D341Med (cell line): Measurements from ENCODE around the gene DYNC2H1.
A peak's percentile ranks its signal among the peaks of the same experiment; 100 is the strongest.

Source experiments
- DNase-seq: peaks from one replicate; pipeline ENCODE4 v3.0.0; 2012; ENCODE audit warnings: low spot score

Gene DYNC2H1, protein sequence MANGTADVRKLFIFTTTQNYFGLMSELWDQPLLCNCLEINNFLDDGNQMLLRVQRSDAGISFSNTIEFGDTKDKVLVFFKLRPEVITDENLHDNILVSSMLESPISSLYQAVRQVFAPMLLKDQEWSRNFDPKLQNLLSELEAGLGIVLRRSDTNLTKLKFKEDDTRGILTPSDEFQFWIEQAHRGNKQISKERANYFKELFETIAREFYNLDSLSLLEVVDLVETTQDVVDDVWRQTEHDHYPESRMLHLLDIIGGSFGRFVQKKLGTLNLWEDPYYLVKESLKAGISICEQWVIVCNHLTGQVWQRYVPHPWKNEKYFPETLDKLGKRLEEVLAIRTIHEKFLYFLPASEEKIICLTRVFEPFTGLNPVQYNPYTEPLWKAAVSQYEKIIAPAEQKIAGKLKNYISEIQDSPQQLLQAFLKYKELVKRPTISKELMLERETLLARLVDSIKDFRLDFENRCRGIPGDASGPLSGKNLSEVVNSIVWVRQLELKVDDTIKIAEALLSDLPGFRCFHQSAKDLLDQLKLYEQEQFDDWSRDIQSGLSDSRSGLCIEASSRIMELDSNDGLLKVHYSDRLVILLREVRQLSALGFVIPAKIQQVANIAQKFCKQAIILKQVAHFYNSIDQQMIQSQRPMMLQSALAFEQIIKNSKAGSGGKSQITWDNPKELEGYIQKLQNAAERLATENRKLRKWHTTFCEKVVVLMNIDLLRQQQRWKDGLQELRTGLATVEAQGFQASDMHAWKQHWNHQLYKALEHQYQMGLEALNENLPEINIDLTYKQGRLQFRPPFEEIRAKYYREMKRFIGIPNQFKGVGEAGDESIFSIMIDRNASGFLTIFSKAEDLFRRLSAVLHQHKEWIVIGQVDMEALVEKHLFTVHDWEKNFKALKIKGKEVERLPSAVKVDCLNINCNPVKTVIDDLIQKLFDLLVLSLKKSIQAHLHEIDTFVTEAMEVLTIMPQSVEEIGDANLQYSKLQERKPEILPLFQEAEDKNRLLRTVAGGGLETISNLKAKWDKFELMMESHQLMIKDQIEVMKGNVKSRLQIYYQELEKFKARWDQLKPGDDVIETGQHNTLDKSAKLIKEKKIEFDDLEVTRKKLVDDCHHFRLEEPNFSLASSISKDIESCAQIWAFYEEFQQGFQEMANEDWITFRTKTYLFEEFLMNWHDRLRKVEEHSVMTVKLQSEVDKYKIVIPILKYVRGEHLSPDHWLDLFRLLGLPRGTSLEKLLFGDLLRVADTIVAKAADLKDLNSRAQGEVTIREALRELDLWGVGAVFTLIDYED (N-terminal part only)

GRCh38 chr11:103108933-103109817, at the start of gene DYNC2H1:
TSS of gene DYNC2H1 (plus strand) at chr11:103109426. CDS start at chr11:103109575, 149 bp downstream.
- DNase-seq, result peak; percentile 96

DNA sequence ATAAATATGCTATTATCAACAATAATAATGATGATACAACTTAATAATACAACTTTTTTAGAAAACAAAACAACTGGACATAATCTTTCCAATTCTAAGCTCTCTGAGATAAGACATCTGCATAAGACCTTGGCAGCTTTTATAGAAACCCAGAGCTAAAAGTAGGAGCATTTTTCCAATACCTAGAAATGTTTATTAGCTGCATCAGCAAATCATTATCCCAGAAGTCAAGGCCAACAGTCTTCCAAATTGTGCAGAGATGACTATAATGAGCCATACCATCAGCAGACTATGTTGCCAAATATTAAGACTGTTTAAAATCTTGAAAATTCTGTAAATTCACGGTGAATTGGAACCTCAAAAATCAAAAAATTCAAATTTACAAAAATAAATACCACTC, 47.6 kb upstream of the DYNC2H1 start:
- DNase-seq, result no peak

- DNase-seq, result no peak
Observed at GRCh38 chr11:103067118-103067517, 42.1 kb upstream of the DYNC2H1 start.

GRCh38 chr11:103069367-103069766, 39.9 kb upstream of the DYNC2H1 start:
- no peak for DNase-seq

GRCh38 chr11:103070142-103070541, 39.1 kb upstream of the DYNC2H1 start:
- DNase-seq, result no peak

DNA sequence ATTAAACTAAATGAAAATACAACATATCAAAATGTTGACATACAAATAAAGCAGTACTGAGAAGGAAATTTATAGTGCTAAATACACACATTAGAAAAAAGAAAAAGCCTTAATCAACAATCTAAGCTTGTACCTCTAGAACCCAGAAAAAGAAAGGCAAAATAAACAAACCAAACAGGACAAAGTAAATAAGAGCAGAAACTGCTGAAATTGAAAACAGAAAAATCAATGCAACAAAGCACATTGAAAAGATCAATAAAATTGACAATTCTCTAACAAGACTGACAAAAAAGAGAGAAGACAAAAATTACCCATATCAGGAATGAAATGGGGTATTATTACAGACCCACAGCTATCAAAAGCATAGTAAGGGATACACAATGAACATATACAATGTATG, 38.2 kb upstream of the DYNC2H1 start:
- no peak for DNase-seq

DNA sequence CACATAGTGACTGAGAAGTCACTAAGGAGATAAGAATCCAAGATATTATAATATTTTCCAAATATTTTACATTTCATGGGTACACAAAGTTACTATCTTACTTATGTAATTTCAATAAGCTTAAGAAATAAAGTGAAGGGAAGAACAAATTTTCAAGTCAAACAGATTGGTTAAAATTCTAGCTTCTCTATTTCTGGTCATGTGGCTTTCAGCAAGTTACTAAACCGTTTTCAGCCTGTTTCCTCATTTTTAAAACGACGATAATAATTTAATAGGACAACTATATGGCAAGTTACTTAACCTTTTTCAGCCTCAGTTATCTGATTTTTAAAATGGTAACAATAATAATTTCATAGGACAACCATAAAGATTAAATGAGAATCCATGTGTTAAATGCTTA, 32.9 kb upstream of the DYNC2H1 start:
- DNase-seq, result no peak

- DNase-seq, result no peak
Observed at GRCh38 chr11:103077554-103077953, 31.7 kb upstream of the DYNC2H1 start.

GRCh38 chr11:103078710-103079109, 30.5 kb upstream of the DYNC2H1 start:
- DNase-seq, result no peak

DNA sequence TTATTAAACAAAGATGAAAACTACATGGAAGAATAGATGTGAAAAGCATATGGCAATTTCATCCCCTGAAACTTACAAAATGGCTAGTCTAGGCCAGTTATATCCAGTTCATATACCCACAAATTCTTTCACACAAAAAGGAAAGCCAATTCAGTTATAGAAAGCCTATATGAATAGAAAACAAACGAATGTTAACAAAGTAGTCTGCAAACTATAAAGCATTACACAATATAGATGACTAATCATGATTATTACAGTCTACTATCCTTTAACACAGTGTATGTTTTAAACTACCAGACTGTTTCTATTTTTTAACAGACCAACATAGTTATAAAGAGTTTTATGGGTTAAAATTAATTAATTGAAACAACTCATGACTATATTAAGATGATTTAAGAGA, 29.4 kb upstream of the DYNC2H1 start:
- no peak for DNase-seq

DNA sequence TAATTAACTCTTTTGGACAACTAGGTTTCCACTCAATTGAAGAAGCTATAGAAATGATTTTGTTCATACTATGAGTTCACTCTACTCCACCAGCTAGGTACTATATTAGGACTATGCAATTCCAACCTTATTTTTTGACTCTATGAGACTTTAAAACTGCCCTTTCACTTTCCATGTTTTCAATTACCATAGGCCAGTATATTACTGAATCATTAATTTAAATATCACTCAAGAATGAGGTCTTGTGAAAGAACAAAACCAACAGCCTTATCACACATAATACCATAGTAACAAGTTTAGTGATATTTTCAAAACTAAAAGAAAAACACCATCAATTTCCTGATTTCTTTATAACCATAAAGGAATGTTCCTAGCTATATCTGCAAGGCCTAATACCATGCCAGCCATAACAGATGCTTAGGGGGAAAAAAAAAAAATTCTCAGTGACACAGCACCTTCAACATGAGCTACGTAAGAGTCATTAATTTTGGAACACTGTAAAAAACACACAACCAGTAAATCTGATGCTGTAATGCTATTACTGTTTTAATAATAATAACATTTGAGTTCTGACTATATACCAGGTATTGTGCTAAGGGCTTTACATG, 23.4 kb upstream of the DYNC2H1 start:
- no peak for DNase-seq

GRCh38 chr11:103086461-103086860, 22.8 kb upstream of the DYNC2H1 start:
- DNase-seq, result no peak

- peak; percentile 65 for DNase-seq
Observed at GRCh38 chr11:103091064-103091800, 18.0 kb upstream of the DYNC2H1 start.

GRCh38 chr11:103091801-103092524, 17.3 kb upstream of the DYNC2H1 start, which contains the start of gene DCUN1D5:
TSS of gene DCUN1D5 (minus strand) at chr11:103092160. CDS start at chr11:103091872, 288 bp downstream.
- DNase-seq, result peak; percentile 96

- no peak for DNase-seq
Observed at GRCh38 chr11:103097279-103097678, 11.9 kb upstream of the DYNC2H1 start.

DNA sequence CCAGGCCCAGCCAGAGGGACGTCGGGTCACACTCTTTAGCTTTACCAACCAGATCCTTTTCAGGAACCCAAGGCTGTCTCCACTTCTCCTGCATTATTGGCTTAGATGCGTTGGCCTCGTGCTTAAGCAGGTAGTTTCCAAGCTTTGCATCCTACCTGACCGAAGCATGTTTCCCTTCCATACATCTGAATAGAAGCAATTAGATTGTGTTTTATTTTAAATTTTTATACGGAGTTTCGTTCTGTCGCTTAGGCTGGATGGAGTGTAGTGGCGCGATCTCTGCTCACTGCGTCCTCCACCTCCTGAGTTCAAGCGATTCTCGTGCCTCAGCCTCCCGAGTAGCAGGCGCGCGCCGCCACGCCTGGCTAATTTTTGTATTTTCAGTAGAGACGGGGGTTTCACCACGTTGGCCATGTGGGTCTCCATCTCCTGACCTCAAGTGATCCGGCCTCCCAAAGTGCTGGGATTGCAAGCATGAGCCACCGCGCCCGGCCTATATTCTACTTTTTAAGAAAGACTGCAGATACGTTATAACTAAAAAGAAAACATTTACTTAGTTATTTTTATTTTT, 677 bp downstream of the DYNC2H1 start:
- no peak for DNase-seq

GRCh38 chr11:103110391-103110790, 1.2 kb downstream of the DYNC2H1 start:
- no peak for DNase-seq

DNA sequence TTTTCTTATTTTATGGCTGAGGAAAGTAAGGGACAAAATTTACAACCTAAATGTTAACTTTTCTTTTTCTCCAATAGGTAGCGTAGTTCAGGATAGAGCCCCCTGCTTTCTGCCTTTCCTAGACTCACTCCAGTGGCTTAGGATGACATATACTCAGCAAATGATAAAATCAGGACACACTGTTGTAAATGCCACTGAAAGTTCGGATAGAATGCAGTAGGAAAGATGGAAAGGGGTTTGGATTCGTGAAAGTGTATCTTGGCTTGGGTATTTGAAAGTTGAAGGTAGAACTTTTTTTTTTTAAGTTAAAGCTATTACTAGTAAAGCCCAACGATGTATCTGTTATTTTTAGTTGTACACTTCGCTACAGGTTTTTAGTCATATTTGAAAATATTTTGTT, 2.2 kb downstream of the DYNC2H1 start:
- no peak for DNase-seq

DNA sequence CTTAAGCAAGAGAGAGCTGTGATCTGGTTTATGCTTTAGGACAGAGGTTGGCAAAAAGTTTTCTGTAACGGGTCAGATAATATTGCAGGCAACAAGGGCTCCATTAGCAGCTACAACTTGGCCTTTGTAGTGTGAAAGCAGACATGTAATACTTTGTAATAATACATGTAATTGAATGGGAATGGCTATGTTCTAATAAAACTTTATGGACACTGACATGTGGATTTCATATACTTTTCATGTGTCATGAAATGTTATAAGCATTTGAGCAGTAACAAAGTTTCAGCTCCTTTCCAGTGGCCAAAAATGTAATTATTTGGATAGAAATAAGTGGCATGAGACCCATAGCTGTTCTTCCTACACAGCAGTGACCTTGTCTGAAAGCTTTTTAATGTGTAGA, 3.1 kb downstream of the DYNC2H1 start:
- no peak for DNase-seq
